GM19324 (cell line): ENCODE data around the gene NAGPA.
"Not testable (repeated sequence)": the region's sequence is repeated elsewhere in the genome, so short reads cannot be mapped to it uniquely, and the experiment has no call there.

ENCODE experiments used
- ATAC-seq: cut with Tn5 transposase; IDR thresholded peaks from one replicate; pipeline ENCODE4 v1.9.1; 2021; ENCODE audit warnings: mild to moderate bottlenecking, moderate library complexity; ENCODE audit not compliant: unreplicated experiment, low FRiP score

Gene NAGPA, protein sequence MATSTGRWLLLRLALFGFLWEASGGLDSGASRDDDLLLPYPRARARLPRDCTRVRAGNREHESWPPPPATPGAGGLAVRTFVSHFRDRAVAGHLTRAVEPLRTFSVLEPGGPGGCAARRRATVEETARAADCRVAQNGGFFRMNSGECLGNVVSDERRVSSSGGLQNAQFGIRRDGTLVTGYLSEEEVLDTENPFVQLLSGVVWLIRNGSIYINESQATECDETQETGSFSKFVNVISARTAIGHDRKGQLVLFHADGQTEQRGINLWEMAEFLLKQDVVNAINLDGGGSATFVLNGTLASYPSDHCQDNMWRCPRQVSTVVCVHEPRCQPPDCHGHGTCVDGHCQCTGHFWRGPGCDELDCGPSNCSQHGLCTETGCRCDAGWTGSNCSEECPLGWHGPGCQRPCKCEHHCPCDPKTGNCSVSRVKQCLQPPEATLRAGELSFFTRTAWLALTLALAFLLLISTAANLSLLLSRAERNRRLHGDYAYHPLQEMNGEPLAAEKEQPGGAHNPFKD

DNA sequence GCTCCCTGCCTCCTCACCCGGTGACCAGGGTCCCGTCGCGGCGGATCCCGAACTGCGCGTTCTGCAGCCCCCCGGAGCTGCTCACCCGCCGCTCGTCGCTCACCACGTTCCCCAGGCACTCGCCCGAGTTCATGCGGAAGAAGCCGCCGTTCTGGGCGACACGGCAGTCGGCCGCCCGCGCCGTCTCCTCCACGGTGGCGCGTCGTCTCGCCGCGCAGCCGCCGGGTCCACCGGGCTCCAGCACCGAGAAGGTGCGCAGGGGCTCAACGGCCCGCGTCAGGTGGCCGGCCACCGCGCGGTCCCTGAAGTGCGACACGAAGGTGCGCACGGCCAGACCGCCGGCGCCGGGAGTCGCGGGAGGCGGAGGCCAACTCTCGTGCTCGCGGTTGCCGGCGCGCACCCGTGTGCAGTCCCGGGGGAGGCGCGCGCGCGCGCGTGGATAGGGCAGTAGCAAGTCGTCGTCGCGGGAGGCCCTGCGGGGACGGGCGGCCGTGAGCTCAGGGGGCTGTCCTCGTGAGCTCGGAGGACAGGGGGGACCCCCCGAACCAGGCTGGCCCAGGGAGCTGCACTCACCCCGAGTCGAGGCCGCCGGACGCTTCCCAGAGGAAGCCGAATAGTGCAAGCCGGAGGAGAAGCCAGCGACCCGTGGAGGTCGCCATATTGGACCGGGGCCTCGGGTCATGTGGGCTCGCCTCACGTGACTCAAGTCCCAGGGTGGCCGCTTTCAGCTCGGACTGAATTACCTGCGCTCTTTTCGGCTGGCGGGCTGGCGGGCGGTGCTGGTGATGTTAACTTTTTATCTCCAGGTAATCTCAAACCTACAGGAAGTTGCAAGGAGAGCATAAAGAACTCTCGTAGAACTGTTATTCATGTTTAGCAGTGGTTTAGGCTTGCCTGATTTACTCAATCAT lies at the start of gene NAGPA:
Gene NAGPA, minus strand, starts transcription at position 680 of the 911 bp plus-strand sequence. Its CDS starts 21 bp downstream, at position 659.
- ATAC-seq: peak; percentile 77

DNA sequence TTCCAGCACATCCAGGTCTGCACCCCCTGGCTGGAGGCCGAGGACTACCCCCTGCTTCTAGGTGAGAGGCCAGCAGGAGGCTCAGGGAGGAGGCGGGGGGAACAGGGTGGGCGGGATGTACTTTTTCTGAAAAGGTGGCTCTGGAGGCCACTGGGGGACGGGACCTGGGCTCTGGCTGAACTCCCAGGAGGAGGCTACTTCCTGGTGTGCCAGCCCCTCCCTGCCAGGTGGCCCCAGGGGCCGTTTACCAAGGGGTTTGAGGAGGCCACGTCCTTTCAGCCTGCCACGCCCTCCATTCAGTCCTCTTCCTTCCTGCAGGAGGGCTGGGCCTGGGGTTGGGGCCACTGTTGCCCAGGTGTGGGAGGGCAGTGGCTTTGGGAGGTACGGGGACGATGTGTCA lies 47.3 kb upstream of the NAGPA start:
- ATAC-seq: not testable (repeated sequence)

DNA sequence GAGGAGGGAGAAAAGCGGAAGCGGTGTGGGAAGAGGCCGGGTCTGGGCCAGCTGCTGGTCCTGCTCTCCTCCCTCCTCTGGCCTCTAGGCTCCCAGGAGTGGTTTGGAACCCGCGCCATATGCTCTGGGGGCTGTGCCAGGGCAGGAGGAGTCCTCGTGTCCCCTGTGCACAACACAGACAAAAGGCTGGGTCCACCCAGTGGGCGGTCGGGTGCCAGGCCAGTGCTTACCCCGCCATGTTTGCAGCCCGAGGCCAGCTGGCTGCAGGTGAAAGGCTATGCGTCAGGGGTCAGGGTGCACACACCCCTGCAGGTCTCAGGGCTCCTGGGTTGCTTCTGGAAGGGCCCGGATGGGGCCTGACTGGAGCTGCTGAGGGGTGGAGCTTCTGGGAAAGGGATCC lies 46.7 kb upstream of the NAGPA start:
- ATAC-seq: not testable (repeated sequence)

DNA sequence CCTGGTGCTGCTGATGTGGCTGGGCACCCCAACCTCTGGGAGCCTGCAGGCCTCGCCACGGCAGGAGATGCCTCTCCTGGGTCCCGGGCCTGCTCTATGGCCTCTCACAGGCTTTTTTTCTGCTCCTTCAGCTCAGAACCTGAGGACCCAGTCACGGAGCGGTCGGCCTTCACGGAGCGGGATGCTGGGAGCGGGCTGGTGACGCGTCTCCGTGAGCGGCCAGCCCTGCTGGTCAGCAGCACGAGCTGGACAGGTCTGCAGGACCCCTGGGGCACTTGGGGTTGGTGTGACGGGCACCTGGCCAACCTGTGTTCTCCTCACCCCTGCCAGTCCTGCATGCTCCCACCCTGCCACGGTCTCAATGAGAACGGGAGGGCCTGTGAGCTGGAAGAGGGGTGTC lies 44.9 kb upstream of the NAGPA start:
- ATAC-seq: no peak

DNA sequence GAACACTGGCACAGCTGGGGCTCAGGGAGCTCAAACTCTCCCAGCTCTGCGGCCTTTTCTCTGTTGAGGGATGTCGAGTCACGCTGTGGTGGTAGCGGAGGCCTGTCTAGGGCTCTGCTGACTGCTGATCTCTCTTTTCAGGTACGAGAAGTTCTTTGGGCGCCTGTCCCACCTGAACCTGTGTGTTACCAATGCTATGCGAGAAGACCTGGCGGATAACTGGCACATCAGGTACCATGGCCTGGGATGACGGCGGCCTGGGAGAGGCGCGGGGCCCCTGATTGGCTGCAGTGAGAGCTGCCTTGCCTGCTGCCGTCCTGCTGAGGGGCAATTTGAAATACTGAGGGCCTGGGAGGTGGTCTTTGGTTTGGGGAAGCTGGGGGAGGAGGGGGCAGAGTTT lies 43.6 kb upstream of the NAGPA start:
- ATAC-seq: no peak

DNA sequence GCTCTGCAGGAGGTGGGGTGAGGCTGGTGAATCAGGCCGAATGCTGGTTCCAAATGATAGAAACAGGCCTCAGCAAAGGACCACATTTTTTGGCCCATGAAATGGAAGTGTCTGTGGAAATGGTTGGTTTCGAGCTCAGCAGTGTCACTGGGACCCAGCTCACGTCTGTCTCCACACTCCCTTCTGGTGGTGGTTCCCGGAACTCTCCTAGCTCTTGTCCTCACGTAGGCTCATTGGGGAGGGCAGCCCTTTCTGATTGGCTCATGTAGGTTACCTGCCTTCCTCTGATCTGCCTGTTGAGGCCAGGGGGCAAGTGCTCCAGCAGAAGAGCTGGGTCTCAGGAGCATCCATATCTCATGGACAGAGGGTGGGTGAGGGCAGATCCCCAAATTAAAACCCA lies 41.9 kb upstream of the NAGPA start:
- ATAC-seq: no peak

DNA sequence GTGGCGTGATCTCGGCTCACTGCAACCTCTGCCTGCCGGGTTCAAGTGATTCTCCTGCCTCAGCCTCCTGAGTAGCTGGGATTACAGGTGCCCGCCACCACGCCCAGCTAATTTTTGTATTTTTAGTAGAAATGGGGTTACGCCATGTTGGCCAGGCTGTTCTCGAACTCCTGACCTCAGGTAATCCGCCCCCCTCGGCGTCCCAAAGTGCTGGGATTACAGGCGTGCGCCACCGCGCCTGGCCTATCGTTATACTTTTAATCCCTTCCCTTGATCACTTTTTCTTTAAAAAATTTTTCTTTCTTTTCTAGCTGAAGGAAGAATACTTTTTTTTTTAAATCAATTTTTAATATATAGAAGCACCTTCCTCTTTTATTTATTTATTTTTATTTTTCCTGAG lies 40.0 kb upstream of the NAGPA start:
- ATAC-seq: not testable (repeated sequence)

DNA sequence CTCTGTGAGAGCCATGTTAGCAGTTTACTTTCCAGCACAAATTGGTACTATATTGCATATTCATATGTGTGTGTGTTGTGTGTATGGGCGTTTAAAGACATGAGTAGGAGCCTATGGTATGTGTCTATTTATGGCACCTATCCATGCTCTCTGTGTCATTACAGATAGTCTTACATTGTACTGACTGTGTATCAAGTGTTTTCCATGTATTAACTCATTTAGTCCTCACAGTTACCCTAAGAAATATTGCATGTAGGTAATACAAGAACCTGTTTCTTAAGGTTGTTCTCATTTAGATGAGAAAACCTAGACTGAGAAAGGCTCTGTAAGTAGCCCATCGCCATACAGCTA lies 39.5 kb upstream of the NAGPA start:
- ATAC-seq: no peak

DNA sequence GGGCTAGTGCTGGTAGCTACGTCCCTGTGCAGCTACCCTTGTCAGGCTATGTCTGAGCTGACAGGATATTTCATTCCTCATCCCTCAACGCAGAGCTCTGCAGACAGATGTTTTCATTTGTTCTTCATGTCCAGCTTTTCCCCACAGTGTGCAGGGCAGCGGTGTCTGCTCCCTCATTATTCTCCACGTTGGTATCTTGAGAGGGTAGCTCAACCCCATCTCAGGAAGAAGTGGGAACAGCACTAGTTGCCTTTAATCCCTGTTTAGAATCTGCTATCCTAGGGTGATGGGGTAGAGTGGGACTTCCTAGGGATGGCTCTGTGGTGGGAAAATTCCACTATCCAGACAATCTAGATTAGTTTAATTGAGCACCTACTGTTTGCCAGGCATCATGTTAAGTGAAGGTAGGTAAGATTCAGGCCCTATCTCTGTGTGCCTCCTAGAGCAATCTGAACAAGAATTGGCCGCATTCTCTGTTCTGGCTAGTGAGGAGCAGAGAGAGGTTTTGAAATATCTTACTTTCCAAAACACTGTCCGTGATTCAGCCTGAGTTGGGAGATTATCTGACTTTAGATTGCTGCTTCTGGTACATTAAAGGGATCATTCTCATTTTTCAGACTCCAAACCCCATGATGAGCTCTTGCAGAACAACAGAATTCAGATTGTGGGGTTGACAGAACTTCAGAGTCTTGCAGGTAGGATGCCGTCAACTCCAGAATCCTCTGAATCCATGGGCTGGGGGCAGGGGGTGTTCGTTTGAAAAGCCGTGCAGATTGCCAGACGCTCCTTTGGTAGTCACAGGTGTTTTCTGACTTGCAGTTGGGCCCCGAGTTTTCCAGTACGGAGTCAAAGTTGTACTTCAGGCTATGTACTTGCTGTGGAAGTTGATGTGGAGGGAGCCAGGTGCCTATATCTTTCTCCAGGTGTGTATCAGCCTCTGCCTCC lies 38.9 kb upstream of the NAGPA start:
- ATAC-seq: no peak

DNA sequence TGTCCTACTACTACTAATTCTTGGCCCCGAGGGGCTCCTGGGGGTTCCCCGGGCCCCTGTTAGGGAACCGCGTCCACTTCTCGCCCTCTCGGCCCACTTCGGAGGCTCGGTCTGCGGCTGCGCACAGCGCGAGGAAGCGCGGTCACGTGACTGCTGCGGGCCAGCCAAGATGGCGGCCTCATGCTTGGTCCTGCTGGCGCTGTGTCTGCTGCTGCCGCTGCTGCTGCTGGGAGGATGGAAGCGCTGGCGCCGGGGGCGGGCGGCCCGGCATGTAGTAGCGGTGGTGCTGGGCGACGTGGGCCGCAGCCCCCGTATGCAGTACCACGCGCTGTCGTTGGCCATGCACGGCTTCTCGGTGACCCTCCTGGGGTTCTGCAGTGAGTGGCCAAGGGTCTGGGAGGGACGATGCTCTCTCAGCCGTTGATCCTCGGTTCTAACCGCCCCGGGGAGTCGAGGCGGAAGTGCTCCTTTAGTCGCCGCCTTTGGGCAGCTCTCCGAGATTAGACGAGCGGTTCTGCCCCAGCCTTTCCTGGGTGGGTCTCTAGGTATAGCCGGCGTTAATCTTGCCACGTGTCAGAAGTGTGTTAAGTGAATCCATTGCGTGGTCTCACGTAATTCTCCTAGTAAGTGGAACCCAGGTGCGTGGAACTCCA lies 38.1 kb upstream of the NAGPA start, which contains the start of gene ALG1:
Gene ALG1, plus strand, starts transcription at position 163 of the 653 bp plus-strand sequence. Its CDS starts 7 bp downstream, at position 170.
- ATAC-seq: peak; percentile 88

DNA sequence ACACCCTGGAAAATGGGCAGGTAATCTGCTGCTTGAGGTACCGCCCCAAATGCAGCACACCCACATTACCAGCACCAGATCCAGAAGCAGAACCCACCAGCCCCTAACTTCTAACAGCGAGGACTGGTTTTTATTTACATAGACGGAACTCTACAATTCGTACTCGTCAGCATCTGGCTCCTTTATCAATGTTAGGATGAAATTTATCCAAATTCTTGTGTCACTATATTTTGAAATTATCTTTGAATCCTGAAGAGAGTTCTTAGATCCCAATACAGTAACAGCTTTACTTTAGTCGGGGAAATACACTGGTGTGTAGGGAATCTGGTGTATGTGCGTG lies 37.6 kb upstream of the NAGPA start:
- ATAC-seq: no peak

DNA sequence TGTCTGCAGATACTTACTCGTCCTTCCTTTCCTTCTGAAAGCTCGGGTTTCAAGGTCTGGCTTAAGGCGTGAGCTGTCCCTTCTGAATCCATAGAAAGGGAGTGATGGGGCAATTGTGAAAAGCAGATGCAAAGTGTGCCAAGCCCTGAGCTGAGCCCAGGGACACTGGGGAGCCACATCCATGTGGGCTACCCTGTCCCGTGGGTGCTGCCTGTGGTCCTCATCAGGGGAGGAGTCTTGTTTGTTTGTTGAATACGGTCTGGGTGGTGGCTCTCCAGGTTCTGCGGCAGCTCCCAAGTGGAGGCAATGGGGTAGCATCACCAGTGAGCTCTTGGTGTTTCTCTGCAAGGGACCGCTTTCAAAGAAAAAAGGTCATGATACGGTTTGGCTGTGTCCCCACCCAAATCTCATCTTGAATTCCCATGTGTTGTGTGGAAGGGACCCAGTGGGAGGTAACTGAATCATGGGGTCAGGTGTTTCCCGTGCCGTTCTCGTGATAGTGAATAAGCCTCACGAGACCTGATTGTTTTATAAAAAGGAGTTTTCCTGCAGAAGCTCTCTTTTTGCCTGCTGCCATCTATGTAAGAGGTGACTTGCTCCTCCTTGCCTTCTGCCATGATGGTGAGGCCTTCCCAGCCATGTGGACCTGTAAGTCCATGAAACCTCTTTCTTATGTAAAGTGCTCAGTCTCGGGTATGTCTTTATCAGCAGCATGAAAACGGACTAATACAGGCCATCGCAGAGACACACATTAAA lies 36.9 kb upstream of the NAGPA start:
- no peak for ATAC-seq

DNA sequence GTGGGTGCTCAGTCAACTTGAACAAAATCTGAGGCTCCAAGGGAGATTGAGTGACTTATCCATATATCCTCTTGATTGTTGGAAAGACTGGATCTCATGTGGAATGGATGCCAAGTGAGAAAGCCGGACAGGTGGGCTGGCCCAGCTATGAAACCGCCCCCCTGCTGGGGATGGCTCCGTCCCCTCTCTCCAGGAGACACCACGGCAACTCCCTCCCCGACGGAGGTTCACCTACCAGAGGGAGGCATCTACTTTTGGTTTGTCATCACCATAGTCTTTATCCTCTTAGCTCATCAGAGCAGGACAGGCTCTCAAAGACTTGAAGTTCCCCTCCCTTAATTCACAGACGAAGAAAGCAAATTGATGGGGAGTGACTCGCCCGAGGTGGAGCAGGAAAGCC lies 36.1 kb upstream of the NAGPA start:
- ATAC-seq: no peak

DNA sequence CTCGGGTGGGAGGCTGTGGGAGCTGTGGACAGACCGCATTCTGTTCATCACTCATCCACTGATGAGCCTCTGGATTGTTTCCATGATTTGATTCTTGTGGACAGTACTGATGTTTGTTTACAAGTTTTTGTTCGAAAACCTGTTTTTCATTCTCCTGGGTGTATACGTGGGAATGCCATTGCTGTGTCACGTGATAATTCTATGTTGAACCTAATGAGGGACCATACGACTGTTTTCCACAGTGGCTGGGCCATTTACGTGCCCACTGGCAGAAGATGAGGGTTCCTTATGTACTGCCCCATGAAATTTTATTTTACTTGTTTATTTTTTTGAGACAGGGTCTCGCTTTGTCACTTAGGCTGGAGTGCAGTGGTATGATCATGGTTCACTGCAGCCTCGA lies 35.3 kb upstream of the NAGPA start:
- no peak for ATAC-seq

DNA sequence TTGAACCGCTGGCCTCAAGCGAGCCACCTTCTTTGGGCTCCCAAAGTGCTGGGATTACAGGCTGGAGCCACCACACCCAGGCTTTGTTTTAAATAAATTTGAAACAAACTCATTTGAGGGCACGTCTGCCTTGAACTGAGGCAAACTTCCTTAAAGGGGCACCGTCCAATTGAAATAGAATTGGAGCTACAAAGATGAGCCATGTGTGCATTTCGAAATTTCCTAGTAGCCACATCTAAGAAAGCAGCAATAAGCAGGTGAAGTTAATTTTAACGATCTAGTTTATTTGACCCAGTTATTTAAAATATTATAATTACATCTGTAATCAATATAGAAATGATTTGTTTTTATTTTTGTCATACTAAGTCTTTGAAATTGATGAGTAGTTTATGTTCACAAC lies 32.8 kb upstream of the NAGPA start:
- ATAC-seq: no peak

DNA sequence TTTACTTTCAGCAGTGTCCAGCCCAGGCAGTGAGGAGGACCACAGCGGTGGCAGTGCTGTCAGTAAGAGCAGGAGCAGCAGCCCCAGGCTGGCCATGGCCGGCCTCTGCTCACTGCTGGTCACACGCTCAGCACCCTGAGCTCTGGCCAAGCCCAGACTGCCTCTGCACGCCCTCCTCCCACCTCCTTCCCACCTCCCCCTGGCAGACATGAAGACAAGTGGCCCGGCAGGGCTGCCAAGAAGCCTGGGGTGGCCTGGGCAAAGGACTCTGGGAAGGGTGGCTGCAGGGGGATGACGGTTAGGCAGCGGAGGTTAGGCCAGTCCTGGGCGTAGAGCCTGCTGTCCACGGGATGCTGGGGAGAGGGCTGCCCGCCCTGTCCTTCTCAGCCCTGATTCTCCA lies 32.1 kb upstream of the NAGPA start, which contains the start of gene C16orf89:
Gene C16orf89, minus strand, starts transcription at position 144 of the 400 bp plus-strand sequence. Its CDS starts 48 bp downstream, at position 96.
- no peak for ATAC-seq

DNA sequence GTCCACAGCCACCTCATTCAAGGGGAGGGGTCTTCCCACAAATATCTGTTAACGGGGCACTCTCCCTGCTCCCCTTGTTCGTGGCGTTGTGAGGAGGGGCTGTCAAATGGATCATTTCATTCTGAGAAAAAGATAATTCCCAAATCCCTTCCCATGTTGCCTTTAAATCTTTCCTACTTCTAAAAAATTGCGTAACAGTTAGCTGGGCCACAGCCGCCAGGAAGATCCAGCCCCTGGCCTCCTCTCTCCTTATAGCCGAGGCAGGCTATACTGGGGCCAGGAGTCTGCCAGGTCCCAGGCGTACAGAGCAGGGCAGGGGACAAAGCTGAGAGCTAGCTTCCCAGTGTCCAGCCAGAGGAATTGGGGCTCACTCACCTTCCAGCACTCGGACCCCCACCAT lies 31.6 kb upstream of the NAGPA start:
- ATAC-seq: no peak

DNA sequence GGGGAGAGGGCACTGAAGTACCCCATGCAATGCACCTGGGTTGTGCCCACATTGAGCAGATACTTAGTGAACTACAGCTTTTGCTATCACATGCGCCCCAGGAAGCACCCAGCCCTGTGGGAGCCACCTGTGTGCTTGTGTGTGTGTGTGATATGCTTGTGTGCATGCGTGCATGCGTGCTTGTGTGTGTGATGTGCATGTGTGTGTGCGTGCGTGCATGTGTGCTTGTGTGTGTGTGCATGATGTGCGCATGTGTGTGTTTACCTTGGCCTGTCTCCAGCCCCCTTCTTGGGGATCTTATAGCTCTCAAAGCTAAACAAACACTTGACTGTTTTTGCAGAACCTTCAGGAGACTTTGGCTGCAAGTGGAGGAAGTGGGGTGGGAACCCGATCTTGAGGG lies 31.2 kb upstream of the NAGPA start:
- ATAC-seq: no peak
